H1 (cell line): ENCODE data around the gene RAD54L.

Experiments
- CTCF ChIP-seq, 3 experiments: IDR thresholded peaks; 1 replicate in 2 of 3; 2 replicates in 1 of 3; pipeline versions ENCODE4 v1.5.1 to v1.6.1; 2011; ENCODE audit warnings: low read length in 3 of 3, mild to moderate bottlenecking in 3 of 3, inconsistent platforms in 2 of 3, low read depth in 1 of 3, moderate library complexity in 1 of 3; ENCODE audit not compliant: insufficient read depth in 1 of 3; ENCODE audit errors: control extremely low read depth in 1 of 3
- SRF ChIP-seq: IDR thresholded peaks from 2 replicates; pipeline ENCODE4 v1.6.1; 2011; ENCODE audit warnings: mild to moderate bottlenecking, low read depth, low read length, moderate library complexity
- TEAD4 ChIP-seq: IDR thresholded peaks from 2 replicates; pipeline ENCODE4 v1.6.1; 2012; ENCODE audit warnings: low read depth, low read length, inconsistent platforms, mixed read lengths

GRCh38 chr1:46256523-46256922 is 9.0 kb downstream of the RAD54L start:
- TF ChIP-seq CTCF (IDR thresholded peaks at IDR 0.05; ENCODE audit: control extremely low read depth in 1 of 3, insufficient read depth in 1 of 3, low read depth in 1 of 3, low read length in 3 of 3) (no peak), SRF (no peak), TEAD4 (no peak)
